HepG2 (cell line): Measurements from ENCODE around the gene RETN. TPM values are rescaled to one million over a fixed set of nuclear protein-coding genes. Genes with fewer than 3 reads are reported as not detected.

ENCODE experiments used
- ATAC-seq: fragments of 200-7000 bp; cut with Tn5 transposase; 3 replicates; pipeline ENCODE4 v1.9.1; 2020; ENCODE audit warnings: mild to moderate bottlenecking, moderate library complexity
- BruUV-seq: library from RNA; stranded (reverse); fragments of 400-500 nt; replicated peaks from 2 replicates; lab custom pipeline; 2021; lab: Mats Ljungman, UMichigan
- CTCF ChIA-PET: fragments of 300-600 bp; formaldehyde crosslinking; extraction: SDS; loops from one replicate; lab custom pipeline; 2021; ENCODE audit warnings: low total read pairs, inconsistent platforms, low intra/inter-chr PET ratio; lab: Yijun Ruan, JAX
- POLR2A ChIA-PET: fragments of 350-600 bp; sonication (Branson Sonifier 250); formaldehyde crosslinking; loops from one replicate; lab custom pipeline; 2020; ENCODE audit warnings: antibody characterized with exemption, inconsistent platforms; lab: Yijun Ruan, JAX
- DNase-seq: peaks from one replicate; pipeline ENCODE4 v3.0.0-alpha.2; 2015; ENCODE audit warnings: low spot score
- FAIRE-seq: peaks from 3 replicates; lab custom pipeline; 2011; peaks lifted over from hg19 to GRCh38; lab: Jason Lieb, UNC
- H2AFZ ChIP-seq: one replicate; pipeline ENCODE4 v1.6.1; 2011; ENCODE audit warnings: low read length, inconsistent platforms
- H3K27ac ChIP-seq: fragments of 300-600 bp; 3 replicates; pipeline ENCODE4 v1.8.0; 2011; ENCODE audit warnings: mixed run types, mild to moderate bottlenecking, mixed read lengths, low read length, inconsistent platforms; ENCODE audit not compliant: insufficient read depth; ENCODE audit errors: extremely low read length
- H3K27me3 ChIP-seq, 2 experiments: fragments of 200-600 bp in 1 of 2; 2 replicates in 1 of 2; 3 replicates in 1 of 2; pipeline versions ENCODE4 v1.6.0 to v1.8.0; 2011; ENCODE audit warnings: low read length in 2 of 2, mild to moderate bottlenecking in 2 of 2, moderate library complexity in 2 of 2, inconsistent platforms in 1 of 2; ENCODE audit not compliant: insufficient read depth in 2 of 2, control insufficient read depth in 1 of 2
- H3K36me3 ChIP-seq, 2 experiments: fragments of 200-600 bp in 1 of 2; replicated peaks in 1 of 2; 2 replicates in 1 of 2; 3 replicates in 1 of 2; pipeline versions ENCODE4 v1.5.1 to v1.8.0; 2011; ENCODE audit warnings: low read length in 2 of 2, inconsistent platforms in 1 of 2; ENCODE audit not compliant: insufficient read depth in 2 of 2, control insufficient read depth in 1 of 2
- H3K4me1 ChIP-seq: 2 replicates; pipeline ENCODE4 v1.5.1; 2012; ENCODE audit warnings: low read length, inconsistent platforms; ENCODE audit not compliant: insufficient read depth
- H3K4me2 ChIP-seq: 2 replicates; pipeline ENCODE4 v1.6.0; 2011; ENCODE audit warnings: low read depth, low read length, inconsistent platforms
- H3K4me3 ChIP-seq, 3 experiments: fragments of 200-600 bp in 1 of 3; sonication (generic), shearing (Covaris generic) in 1 of 3; replicated peaks in 1 of 3; 2 replicates each; pipeline ENCODE4 v1.5.1; 2011 to 2016; ENCODE audit warnings: low read length in 3 of 3, inconsistent platforms in 2 of 3, low read depth in 2 of 3, mild to moderate bottlenecking in 2 of 3, control low read depth in 1 of 3, mixed read lengths in 1 of 3; ENCODE audit not compliant: insufficient read depth in 1 of 3
- H3K79me2 ChIP-seq: one replicate; pipeline ENCODE4 v1.6.1; 2011; ENCODE audit warnings: low read length, inconsistent platforms; ENCODE audit not compliant: insufficient read depth
- H3K9ac ChIP-seq: 2 replicates; pipeline ENCODE4 v1.6.0; 2011; ENCODE audit warnings: mild to moderate bottlenecking, low read depth, low read length, inconsistent platforms; ENCODE audit not compliant: insufficient read depth
- H3K9me3 ChIP-seq: 2 replicates; pipeline ENCODE4 v1.5.1; 2012; ENCODE audit warnings: mild to moderate bottlenecking, low read length
- H4K20me1 ChIP-seq: 2 replicates; pipeline ENCODE4 v1.6.0; 2011; ENCODE audit warnings: inconsistent platforms, mild to moderate bottlenecking, low read length, moderate library complexity; ENCODE audit not compliant: insufficient read depth
- HES4 ChIP-seq: sonication (generic); formaldehyde crosslinking; IDR thresholded peaks from 2 replicates; pipeline ENCODE4 v1.9.0; 2021; ENCODE audit warnings: mild to moderate bottlenecking, missing genetic modification reagents, borderline replicate concordance
- KMT2B ChIP-seq: IDR thresholded peaks from 2 replicates; pipeline ENCODE4 v1.6.1; 2016; ENCODE audit warnings: missing genetic modification reagents, missing compliant biosample characterization
- PAF1 ChIP-seq: IDR thresholded peaks from 2 replicates; pipeline ENCODE4 v1.6.1; 2016; ENCODE audit warnings: missing genetic modification reagents, missing compliant biosample characterization
- REXO4 ChIP-seq: sonication (generic); formaldehyde crosslinking; IDR thresholded peaks from 2 replicates; pipeline ENCODE4 v1.8.0; 2022; ENCODE audit warnings: missing genetic modification reagents, mild to moderate bottlenecking, borderline replicate concordance
- ZBTB1 ChIP-seq: sonication (generic); formaldehyde crosslinking; IDR thresholded peaks from 2 replicates; pipeline ENCODE4 v1.4.0; 2020; ENCODE audit warnings: missing genetic modification reagents, borderline replicate concordance
- ZFP36 ChIP-seq: fragments of 150-350 bp; IDR thresholded peaks from 2 replicates; pipeline ENCODE4 v1.6.1; 2018; ENCODE audit warnings: borderline replicate concordance, low read length, low read depth; ENCODE audit not compliant: partially characterized antibody
- ZNF12 ChIP-seq: sonication (generic); formaldehyde crosslinking; IDR thresholded peaks from 2 replicates; pipeline ENCODE4 v1.5.0; 2020; ENCODE audit warnings: missing genetic modification reagents
- ZNF563 ChIP-seq: sonication (generic); formaldehyde crosslinking; IDR thresholded peaks from 2 replicates; pipeline ENCODE4 v1.8.0; 2022; ENCODE audit warnings: mild to moderate bottlenecking, moderate library complexity, missing genetic modification reagents
- ZNF670 ChIP-seq: sonication (generic); formaldehyde crosslinking; IDR thresholded peaks from 2 replicates; pipeline ENCODE4 v1.8.0; 2022; ENCODE audit warnings: mild to moderate bottlenecking, missing genetic modification reagents, borderline replicate concordance
- ZNF7 ChIP-seq: IDR thresholded peaks from 2 replicates; pipeline ENCODE4 v1.6.1; 2016; ENCODE audit warnings: missing biosample characterization, missing genetic modification reagents
- ZNF780A ChIP-seq: sonication (generic); formaldehyde crosslinking; IDR thresholded peaks from 2 replicates; pipeline ENCODE4 v1.8.0; 2022; ENCODE audit warnings: mild to moderate bottlenecking, missing genetic modification reagents, moderate library complexity
- WGBS: methylation state at CpG from one replicate; pipeline ENCODE4 v1.1.6; 2017; ENCODE audit warnings: low lambda C conversion rate; 5-methylcytosine and 5-hydroxymethylcytosine counted together
- in situ Hi-C: cut with HindIII; loops from 2 replicates; pipeline ENCODE4 v1.10.0; 2017; ENCODE audit warnings: low pct_unique_long_range_greater_than_20kb; ENCODE audit not compliant: extremely low pct_ligation_motif_present
- intact Hi-C: fragments of 100-400 bp; cut with micrococcal nuclease; formaldehyde crosslinking; loops from one replicate; pipeline ENCODE4 v1.10.0; 2022; ENCODE audit not compliant: unreplicated experiment
- polyA plus RNA-seq, 8 experiments: library from polyadenylated mRNA; depleted of rRNA in 3 of 8; stranded (reverse) in 7 of 8; unstranded in 1 of 8; fragments of >200 nt; fragmentation: Illumina TruSeq in 4 of 8; extraction: Trizol in 4 of 8; gene quantifications; 2 replicates each; pipeline versions ENCODE4 v1.2.1 to v1.2.3, GENCODE V29; 2011 to 2016; ENCODE audit warnings: low read depth in 4 of 8, missing spikeins in 1 of 8, mixed read lengths in 1 of 8; ENCODE audit not compliant: insufficient read depth in 1 of 8
- total RNA-seq, 5 experiments: library from RNA; depleted of rRNA; stranded (reverse); fragments of >200 nt; fragmentation: Illumina TruSeq; extraction: Trizol; gene quantifications; 2 replicates each; pipeline ENCODE4 v1.2.3, GENCODE V29; 2016; ENCODE audit warnings: low read depth in 1 of 5
- TF ChIP-seq, protein P1 (sequence below), 2 experiments: sonication (generic) in 1 of 2; formaldehyde crosslinking in 1 of 2; IDR thresholded peaks; 2 replicates each; pipeline versions ENCODE4 v1.5.1 to v1.6.1; 2011 to 2020; ENCODE audit warnings: borderline replicate concordance in 1 of 2, low read depth in 1 of 2, low read length in 1 of 2, mild to moderate bottlenecking in 1 of 2, missing genetic modification reagents in 1 of 2, moderate library complexity in 1 of 2
- TF ChIP-seq, protein P2 (sequence below): sonication (generic); formaldehyde crosslinking; conservative IDR thresholded peaks from 2 replicates; pipeline ENCODE4 v1.4.0; 2020; ENCODE audit warnings: missing genetic modification reagents

RETN gene
- total and polyA plus RNA-seq, 2 of the 13 experiments (the other 11 are each of a cell fraction or from before 2014, with no cell fraction given), result not detected

DNA sequence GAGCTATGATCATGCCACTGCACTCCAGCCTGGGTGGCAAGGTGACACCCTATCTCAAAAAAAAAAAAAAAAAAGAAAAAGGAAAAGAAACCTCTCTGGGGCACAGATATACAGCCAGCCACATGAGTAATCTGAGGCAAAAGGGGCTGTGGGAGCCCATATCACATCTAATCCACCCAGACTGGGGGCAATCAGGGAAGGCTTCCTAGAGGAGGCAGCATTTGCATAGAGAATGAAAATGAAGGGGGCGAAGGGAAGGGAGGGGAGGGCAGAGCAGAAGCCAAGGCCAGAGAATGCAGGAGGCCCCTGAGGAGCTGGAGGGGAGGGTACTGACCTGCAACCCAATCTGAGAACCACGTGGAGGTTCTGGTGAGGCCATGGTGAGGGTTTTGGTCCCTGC lies 18.7 kb upstream of the RETN start:
- H2AFZ ChIP-seq, result no peak overlapping the region
- 66% methylated on average over 2 of the region's 2 CpGs for WGBS
- no peak for DNase-seq
- ChIA-PET POLR2A (no interaction called here), CTCF (no interaction called here)
- no peak overlapping the region for H3K4me2 ChIP-seq
- no peaks in the 10 kb centered on the region for H3K27me3 ChIP-seq
- H3K27ac ChIP-seq, result no peak overlapping the region
- no peaks in the 10 kb centered on the region for H4K20me1 ChIP-seq
- no peaks in the 10 kb centered on the region for H3K36me3 ChIP-seq
- no peaks in the 10 kb centered on the region for H3K79me2 ChIP-seq
- intact Hi-C loops (no loop called here), in situ Hi-C loops (no loop called here)
- BruUV-seq, result no TSS peak
- H3K9ac ChIP-seq, result no peak overlapping the region
- ATAC-seq, result no peak
- H3K4me3 ChIP-seq, result no peak overlapping the region
- TF ChIP-seq REXO4 (CRISPR knock-in tag) (no peak), HES4 (CRISPR knock-in tag) (no peak), ZFP36 (peak; percentile 91)
- peaks cover 11% of the 10 kb centered on the region for H3K4me1 ChIP-seq
- no peaks in the 10 kb centered on the region for H3K9me3 ChIP-seq
- no peak for FAIRE-seq

DNA sequence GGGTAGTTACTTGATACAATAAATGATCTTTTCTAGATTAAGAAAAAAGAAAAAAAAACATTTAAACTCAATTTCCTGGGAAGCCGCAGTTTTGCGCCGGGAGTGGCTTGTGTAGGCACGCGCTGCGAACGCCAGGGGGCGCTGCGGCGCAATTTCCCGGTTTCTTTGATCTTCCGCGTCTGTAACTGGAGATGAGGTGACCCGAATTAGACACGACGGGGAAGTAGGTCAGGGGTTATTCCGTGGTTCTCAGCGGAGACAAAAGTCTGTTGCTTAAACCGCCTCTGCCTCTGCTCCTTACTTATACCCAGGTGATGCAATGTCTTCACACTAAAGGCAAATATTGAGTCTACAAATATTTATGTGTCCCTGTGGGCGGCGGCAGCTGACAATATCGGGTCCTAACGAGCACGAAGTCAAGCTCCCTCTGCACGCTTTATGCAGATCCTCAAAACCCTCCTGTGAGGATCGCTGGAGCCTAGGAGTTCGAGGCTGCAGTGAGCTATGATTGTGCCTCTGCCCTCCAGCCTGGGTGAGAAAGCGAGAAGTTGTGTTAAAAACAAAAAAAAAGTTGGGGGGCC lies 16.7 kb upstream of the RETN start:
- H3K9me3 ChIP-seq, result no peaks in the 10 kb centered on the region
- intact Hi-C loops (loop anchor here (1.0 kb wide), 2 partner anchors 29 to 115 kb away; no protein-coding TSS in a partner anchor), in situ Hi-C loops (no loop called here)
- no TSS peak for BruUV-seq
- peak overlapping the region in 1 of 3 experiments; percentile 31; a peak in 1 of 6 replicates for H3K4me3 ChIP-seq
- peaks cover 17% of the 10 kb centered on the region for H3K4me1 ChIP-seq
- no peak overlapping the region for H2AFZ ChIP-seq
- POLR2A ChIA-PET, result interaction anchor here (0.6 to 1.1 kb wide), 5 partner anchors 11 to 566 kb away, joined by 3 to 7 read pairs (median 4); partner anchors contain the start of genes CAMSAP3, PET100 and XAB2
- H3K4me2 ChIP-seq, result peak overlapping the region; percentile 66
- no peaks in the 10 kb centered on the region for H3K36me3 ChIP-seq
- no peaks in the 10 kb centered on the region for H3K79me2 ChIP-seq
- no peaks in the 10 kb centered on the region for H4K20me1 ChIP-seq
- H3K9ac ChIP-seq, result no peak overlapping the region
- H3K27me3 ChIP-seq, result no peaks in the 10 kb centered on the region
- CTCF ChIA-PET, result interaction anchor here (1.4 to 2.3 kb wide), 3 partner anchors 26 to 148 kb away, joined by 6 to 34 read pairs (median 7); partner anchors contain the start of gene TRAPPC5
- peak overlapping the region; percentile 58 for H3K27ac ChIP-seq
- FAIRE-seq, result peak; percentile 93
- WGBS, result 2% methylated on average over 28 of the region's 28 CpGs
- peak; percentile 88 for ATAC-seq
- peak; percentile 96 for DNase-seq
- 0 out of 2 replicates have a peak, but pooled peaks have one; percentile 31 for TF ChIP-seq ZNF780A (CRISPR knock-in tag)
- TF ChIP-seq, protein P1, sequence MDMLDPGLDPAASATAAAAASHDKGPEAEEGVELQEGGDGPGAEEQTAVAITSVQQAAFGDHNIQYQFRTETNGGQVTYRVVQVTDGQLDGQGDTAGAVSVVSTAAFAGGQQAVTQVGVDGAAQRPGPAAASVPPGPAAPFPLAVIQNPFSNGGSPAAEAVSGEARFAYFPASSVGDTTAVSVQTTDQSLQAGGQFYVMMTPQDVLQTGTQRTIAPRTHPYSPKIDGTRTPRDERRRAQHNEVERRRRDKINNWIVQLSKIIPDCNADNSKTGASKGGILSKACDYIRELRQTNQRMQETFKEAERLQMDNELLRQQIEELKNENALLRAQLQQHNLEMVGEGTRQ (IDR thresholded peaks at IDR 0.05; ENCODE audit: low read depth, low read length), result no peak
- TF ChIP-seq, protein P1 (CRISPR knock-in tag; IDR thresholded peaks at IDR 0.05; ENCODE audit: borderline replicate concordance), result peak; percentile 41; the same call in 1 of the 2 replicates
- TF ChIP-seq ZNF7 (CRISPR knock-in tag), result no peak; the same call in 1 of the 2 replicates
- TF ChIP-seq ZNF563, result no peak; the same call in 1 of the 2 replicates
- TF ChIP-seq, protein P2, sequence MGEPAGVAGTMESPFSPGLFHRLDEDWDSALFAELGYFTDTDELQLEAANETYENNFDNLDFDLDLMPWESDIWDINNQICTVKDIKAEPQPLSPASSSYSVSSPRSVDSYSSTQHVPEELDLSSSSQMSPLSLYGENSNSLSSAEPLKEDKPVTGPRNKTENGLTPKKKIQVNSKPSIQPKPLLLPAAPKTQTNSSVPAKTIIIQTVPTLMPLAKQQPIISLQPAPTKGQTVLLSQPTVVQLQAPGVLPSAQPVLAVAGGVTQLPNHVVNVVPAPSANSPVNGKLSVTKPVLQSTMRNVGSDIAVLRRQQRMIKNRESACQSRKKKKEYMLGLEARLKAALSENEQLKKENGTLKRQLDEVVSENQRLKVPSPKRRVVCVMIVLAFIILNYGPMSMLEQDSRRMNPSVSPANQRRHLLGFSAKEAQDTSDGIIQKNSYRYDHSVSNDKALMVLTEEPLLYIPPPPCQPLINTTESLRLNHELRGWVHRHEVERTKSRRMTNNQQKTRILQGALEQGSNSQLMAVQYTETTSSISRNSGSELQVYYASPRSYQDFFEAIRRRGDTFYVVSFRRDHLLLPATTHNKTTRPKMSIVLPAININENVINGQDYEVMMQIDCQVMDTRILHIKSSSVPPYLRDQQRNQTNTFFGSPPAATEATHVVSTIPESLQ (CRISPR knock-in tag), result no peak
- TF ChIP-seq ZBTB1 (CRISPR knock-in tag), result no peak
- peak; percentile 80 for TF ChIP-seq ZNF670 (CRISPR knock-in tag)
- peak; percentile 98 for TF ChIP-seq ZNF12 (CRISPR knock-in tag)
- TF ChIP-seq KMT2B (CRISPR knock-in tag), result no peak
- no peak for TF ChIP-seq PAF1 (CRISPR knock-in tag)
